Stimulated activated CD4-positive, alpha-beta T cell treated with anti-CD3 and anti-CD28 coated beads, TNF-alpha, amount 100 ng/mL, for 48 hours (primary cell): Measurements from ENCODE around the gene KHNYN.
A peak's percentile ranks its signal among the peaks of the same experiment; 100 is the strongest.
"Not testable (repeated sequence)": the region's sequence is repeated elsewhere in the genome, so short reads cannot be mapped to it uniquely, and the experiment has no call there.

Experiments used
- DNase-seq, 3 donors: peaks; one replicate each; pipeline ENCODE4 v3.0.0-alpha.2; 2020; ENCODE audit warnings: low read depth in 3 of 3

KHNYN gene

GRCh38 chr14:24429395-24430142, at the start of gene KHNYN, which contains the start of gene CBLN3:
Gene KHNYN, plus strand, starts transcription at chr14:24429954. Its CDS starts 777 bp downstream, at chr14:24430731.
Gene CBLN3, minus strand, starts transcription at chr14:24429668. Its CDS starts 614 bp downstream, at chr14:24429054.
- DNase-seq = peak; percentile 72 to 88 (median 82)

GRCh38 chr14:24381363-24382063, 48.2 kb upstream of the KHNYN start:
- DNase-seq = no peak

GRCh38 chr14:24382064-24382371, 47.7 kb upstream of the KHNYN start:
- no peak for DNase-seq

- DNase-seq = no peak
Measured at GRCh38 chr14:24384169-24384568, 45.6 kb upstream of the KHNYN start.

GRCh38 chr14:24385524-24385923, 44.2 kb upstream of the KHNYN start:
- DNase-seq = no peak

- no peak for DNase-seq
Measured at GRCh38 chr14:24387009-24387345, 42.8 kb upstream of the KHNYN start.

- not testable (repeated sequence) for DNase-seq
Measured at GRCh38 chr14:24387579-24387978, 42.2 kb upstream of the KHNYN start.

- DNase-seq = no peak
Measured at GRCh38 chr14:24388474-24389179, 41.1 kb upstream of the KHNYN start.

- no peak for DNase-seq
Measured at GRCh38 chr14:24389226-24389848, 40.4 kb upstream of the KHNYN start.

- no peak for DNase-seq
Measured at GRCh38 chr14:24390701-24391468, 38.9 kb upstream of the KHNYN start.

- DNase-seq = no peak
Measured at GRCh38 chr14:24392325-24393091, 37.2 kb upstream of the KHNYN start.

- no peak for DNase-seq
Measured at GRCh38 chr14:24394275-24394674, 35.5 kb upstream of the KHNYN start.

GRCh38 chr14:24395609-24396582, 33.9 kb upstream of the KHNYN start:
- DNase-seq = no peak

GRCh38 chr14:24397639-24398292, 32.0 kb upstream of the KHNYN start:
- no peak for DNase-seq

- DNase-seq = no peak
Measured at GRCh38 chr14:24398293-24398652, 31.5 kb upstream of the KHNYN start.

GRCh38 chr14:24398653-24399446, 30.9 kb upstream of the KHNYN start, which contains the start of gene NYNRIN:
Gene NYNRIN, plus strand, starts transcription at chr14:24399003. Its CDS starts 244 bp downstream, at chr14:24399247.
- peak in 1 of 3 donors; percentile 18 for DNase-seq

GRCh38 chr14:24399447-24399822, 30.3 kb upstream of the KHNYN start:
- DNase-seq = no peak
